ENCODE results near the gene IP6K1. TPM values are rescaled to one million over a fixed set of nuclear protein-coding genes. Genes with fewer than 3 reads are reported as not detected.
A peak's percentile ranks its signal among the peaks of the same experiment; 100 is the strongest.

The IP6K1 gene
- total and polyA plus RNA-seq, 2 donors from 2014 or later: 21.7 to 49.6 TPM

- Histone ChIP-seq H3K4me1 (ENCODE audit: control insufficient read depth in 2 of 3, insufficient read depth in 2 of 3, low read depth in 1 of 3, low read length in 3 of 3) (peaks cover 0 to 29% (median 5%) of the 10 kb centered on the region in 3 donors), H3K4me3 (ENCODE audit: low read length in 3 of 3) (peak within 1 kb of the TSS; percentile 49 to 79 (median 66)), H3K36me3 (ENCODE audit: control insufficient read depth in 2 of 3, insufficient read depth in 3 of 3, low read length in 3 of 3) (peaks cover 0 to 13% (median 6%) of the 10 kb centered on the region in 3 donors), H3K9me3 (ENCODE audit: control insufficient read depth in 2 of 3, insufficient read depth in 1 of 3, low read length in 3 of 3) (no peaks in the 10 kb centered on the region), H3K27ac (ENCODE audit: low read depth in 2 of 2, low read length in 2 of 2) (peak within 1 kb of the TSS; percentile 63 to 85), H3K9ac (ENCODE audit: low read length in 3 of 3) (peak within 1 kb of the TSS; percentile 32 to 91 (median 83)), H3K27me3 (ENCODE audit: control insufficient read depth, insufficient read depth, low read length) (no peaks in the 10 kb centered on the region)
- intact Hi-C loops (cut with DNase I): no loop called here
- DNase-seq (peak in 4 of 5 donors; percentile 31 to 86 (median 60)), FAIRE-seq (no peak)
- TF ChIP-seq CTCF (IDR thresholded peaks at IDR 0.05; ENCODE audit: borderline replicate concordance, extremely low read depth, insufficient read depth): no peak
Measured at GRCh38 chr3:49813497-49814174, 27.3 kb upstream of the IP6K1 start, which contains the start of gene UBA7. Gene UBA7, minus strand, starts transcription at chr3:49813953. Its CDS starts 166 bp downstream, at chr3:49813787.

- DNase-seq: no peak
- no peaks in the 10 kb centered on the region for H3K9me3 ChIP-seq (ENCODE audit: control insufficient read depth in 2 of 3, insufficient read depth in 1 of 3, low read length in 3 of 3)
- H3K4me1 ChIP-seq (ENCODE audit: control insufficient read depth in 2 of 3, insufficient read depth in 2 of 3, low read depth in 1 of 3, low read length in 3 of 3): peaks cover 0 to 34% (median 7%) of the 10 kb centered on the region in 3 donors
- peaks cover 0 to 13% (median 6%) of the 10 kb centered on the region in 3 donors for H3K36me3 ChIP-seq (ENCODE audit: control insufficient read depth in 2 of 3, insufficient read depth in 3 of 3, low read length in 3 of 3)
- no peak for FAIRE-seq
- H3K9ac ChIP-seq (ENCODE audit: low read length in 3 of 3): peak overlapping the region; percentile 7 to 91 (median 83)
- peak overlapping the region; percentile 49 to 79 (median 66) for H3K4me3 ChIP-seq (ENCODE audit: low read length in 3 of 3)
- peak overlapping the region; percentile 63 to 85 for H3K27ac ChIP-seq (ENCODE audit: low read depth in 2 of 2, low read length in 2 of 2)
- no peak for TF ChIP-seq CTCF (IDR thresholded peaks at IDR 0.05; ENCODE audit: borderline replicate concordance, extremely low read depth, insufficient read depth)
- no peaks in the 10 kb centered on the region for H3K27me3 ChIP-seq (ENCODE audit: control insufficient read depth, insufficient read depth, low read length)
- intact Hi-C loops (cut with DNase I): no loop called here
Measured at GRCh38 chr3:49812916-49813496, 26.7 kb upstream of the IP6K1 start.

GRCh38 chr3:49807431-49808114 is 21.2 kb upstream of the IP6K1 start:
- DNase-seq (peak in 4 of 5 donors; percentile 65 to 89 (median 67)), FAIRE-seq (no peak)
- TF ChIP-seq CTCF (IDR thresholded peaks at IDR 0.05; ENCODE audit: borderline replicate concordance, extremely low read depth, insufficient read depth): no peak
- Histone ChIP-seq H3K27ac (ENCODE audit: low read depth in 2 of 2, low read length in 2 of 2) (peak overlapping the region in 1 of 2 donors; percentile 57), H3K9ac (ENCODE audit: low read length in 3 of 3) (no peak overlapping the region), H3K36me3 (ENCODE audit: control insufficient read depth in 2 of 3, insufficient read depth in 3 of 3, low read length in 3 of 3) (peaks cover 0 to 13% (median 6%) of the 10 kb centered on the region in 3 donors), H3K4me1 (ENCODE audit: control insufficient read depth in 2 of 3, insufficient read depth in 2 of 3, low read depth in 1 of 3, low read length in 3 of 3) (peaks cover 4 to 63% (median 4%) of the 10 kb centered on the region in 3 donors), H3K27me3 (ENCODE audit: control insufficient read depth, insufficient read depth, low read length) (no peaks in the 10 kb centered on the region), H3K4me3 (ENCODE audit: low read length in 3 of 3) (no peak overlapping the region), H3K9me3 (ENCODE audit: control insufficient read depth in 2 of 3, insufficient read depth in 1 of 3, low read length in 3 of 3) (no peaks in the 10 kb centered on the region)
- intact Hi-C loops (cut with DNase I): no loop called here

All from kidney (tissue), 14 donors.